Measurements from ENCODE around the gene PTPN7.

The PTPN7 gene

GRCh38 chr1:202165267-202165941 lies 5.0 kb upstream of the PTPN7 start:
- no peak for DNase-seq

DNA sequence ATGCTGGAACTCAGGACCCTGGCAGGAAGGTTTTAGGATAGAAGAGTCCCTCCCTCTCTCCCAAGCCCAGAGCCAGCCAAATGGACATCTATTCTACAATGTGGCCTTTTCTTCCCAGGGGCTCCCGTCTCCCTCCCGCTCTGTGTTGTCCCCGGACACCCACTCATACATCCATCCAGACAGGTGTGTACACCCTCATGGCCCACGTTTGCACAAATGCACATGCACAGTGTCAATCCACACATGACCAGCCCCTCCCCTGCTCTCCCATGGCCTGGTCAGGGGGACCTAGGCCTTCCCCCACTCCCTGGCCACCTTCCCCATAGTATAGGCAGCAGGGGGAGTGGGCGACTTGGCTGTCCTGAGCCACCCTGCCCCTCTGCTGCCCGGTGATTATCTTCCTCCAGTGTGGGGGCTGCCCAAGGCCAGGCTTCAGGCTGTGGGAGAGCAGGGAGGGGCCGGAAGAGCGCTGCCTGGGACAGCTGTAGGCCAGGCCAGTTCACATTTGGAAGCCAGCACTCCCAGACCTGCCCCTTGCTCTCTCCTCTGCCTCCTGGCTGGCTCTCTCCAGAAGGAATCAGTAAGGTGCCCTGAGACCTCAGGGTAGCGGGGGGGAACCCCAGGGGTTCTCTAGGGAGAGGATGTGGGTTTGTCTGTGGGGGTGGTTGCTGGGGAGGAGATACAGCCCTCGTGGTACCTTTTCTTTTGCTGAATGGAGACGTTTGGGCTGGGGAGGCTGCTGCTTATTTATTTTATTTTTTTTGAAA lies 4.1 kb upstream of the PTPN7 start:
- DNase-seq = peak; percentile 67

DNA sequence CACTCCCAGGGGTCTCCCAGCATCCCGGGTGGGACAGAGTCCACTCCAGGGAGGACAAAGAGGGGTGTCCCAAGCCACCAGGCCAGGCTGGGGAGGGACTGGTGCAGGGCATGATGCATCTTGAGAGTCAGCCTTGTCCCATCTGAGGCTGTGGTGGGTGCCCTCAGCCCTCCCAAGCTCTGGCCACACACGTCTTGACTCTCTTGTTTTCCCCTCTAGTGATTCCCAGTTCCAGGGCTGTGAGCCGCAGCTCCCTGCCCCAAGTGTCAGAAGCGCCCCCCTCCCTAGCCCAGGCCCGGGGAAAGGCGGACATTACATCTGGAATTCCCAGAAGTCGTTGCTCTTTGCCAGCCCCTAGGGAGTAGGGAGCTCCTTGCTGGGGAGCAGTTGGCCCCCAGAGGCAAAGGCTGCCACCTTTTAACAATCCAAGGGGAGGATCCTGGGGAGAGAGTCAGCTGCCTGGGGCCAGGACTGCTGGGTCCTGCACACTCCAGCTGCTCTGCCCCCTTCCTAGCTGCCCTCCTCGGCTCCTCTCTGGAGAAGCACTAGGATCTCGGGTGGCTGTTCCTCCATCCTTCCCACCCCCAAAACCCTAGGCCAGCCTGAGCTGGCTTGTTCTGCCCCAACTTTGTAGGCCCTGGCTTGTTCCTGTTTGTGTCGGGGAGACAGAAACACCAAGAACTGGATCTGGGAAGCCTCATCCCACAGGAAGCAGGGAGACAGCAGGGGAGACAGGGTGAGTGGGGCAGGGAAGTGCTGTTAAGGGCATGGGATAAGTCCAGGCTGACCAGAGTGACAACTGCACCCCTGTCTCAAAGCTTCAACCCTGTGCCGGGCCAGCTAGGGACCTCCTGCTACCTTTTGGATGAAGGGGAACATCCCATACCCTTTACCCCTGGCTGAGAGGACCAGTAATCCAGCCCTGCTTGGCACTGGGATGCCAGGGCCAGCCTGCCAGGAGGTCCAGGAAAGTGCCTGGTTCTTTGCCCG lies 3.2 kb upstream of the PTPN7 start:
- peak; percentile 52 for DNase-seq

DNA sequence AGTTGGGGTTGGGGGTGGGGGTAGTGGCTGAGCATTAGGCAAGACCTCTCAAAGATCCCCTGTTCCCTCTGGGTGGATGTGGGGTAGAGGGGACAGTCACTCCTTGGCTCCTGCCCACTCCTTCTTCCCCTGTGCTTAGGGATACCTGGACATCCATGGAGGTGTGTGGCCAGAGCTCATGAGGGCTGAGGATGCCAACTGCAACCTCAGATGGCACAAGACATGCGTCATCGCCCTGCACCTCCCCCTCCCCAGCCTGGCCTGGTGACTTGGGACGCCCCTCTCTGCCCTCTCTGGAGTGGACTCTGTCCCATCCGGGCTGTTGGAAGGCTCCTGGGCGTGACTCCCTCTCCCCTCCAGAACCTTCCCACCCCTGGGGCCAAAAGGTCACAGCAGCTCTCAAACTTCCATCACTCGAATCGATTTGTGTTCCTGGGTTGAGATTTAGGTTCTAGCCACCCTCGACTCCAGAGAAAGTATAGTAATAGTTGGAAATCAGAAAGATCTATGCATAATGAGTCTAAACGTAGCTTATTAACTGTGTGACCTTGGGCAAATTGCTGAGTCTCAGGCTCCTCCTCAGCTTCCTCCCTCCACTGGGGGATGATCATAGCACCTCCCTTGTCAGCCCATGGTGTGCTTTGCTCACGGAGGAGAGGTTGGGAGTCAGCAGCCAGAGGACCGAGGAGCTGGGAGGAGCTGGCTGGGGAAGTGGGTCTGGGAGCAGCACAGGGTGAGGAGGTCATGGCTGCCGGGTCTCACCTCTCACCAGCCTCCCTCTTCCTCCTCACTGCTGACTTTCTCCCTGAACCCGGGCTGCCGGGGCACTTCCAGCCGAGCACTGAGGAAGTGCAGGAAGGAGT lies 2.2 kb upstream of the PTPN7 start:
- DNase-seq = peak; percentile 56

- DNase-seq = peak; percentile 74
Measured at GRCh38 chr1:202162047-202162417, 1.6 kb upstream of the PTPN7 start.

DNA sequence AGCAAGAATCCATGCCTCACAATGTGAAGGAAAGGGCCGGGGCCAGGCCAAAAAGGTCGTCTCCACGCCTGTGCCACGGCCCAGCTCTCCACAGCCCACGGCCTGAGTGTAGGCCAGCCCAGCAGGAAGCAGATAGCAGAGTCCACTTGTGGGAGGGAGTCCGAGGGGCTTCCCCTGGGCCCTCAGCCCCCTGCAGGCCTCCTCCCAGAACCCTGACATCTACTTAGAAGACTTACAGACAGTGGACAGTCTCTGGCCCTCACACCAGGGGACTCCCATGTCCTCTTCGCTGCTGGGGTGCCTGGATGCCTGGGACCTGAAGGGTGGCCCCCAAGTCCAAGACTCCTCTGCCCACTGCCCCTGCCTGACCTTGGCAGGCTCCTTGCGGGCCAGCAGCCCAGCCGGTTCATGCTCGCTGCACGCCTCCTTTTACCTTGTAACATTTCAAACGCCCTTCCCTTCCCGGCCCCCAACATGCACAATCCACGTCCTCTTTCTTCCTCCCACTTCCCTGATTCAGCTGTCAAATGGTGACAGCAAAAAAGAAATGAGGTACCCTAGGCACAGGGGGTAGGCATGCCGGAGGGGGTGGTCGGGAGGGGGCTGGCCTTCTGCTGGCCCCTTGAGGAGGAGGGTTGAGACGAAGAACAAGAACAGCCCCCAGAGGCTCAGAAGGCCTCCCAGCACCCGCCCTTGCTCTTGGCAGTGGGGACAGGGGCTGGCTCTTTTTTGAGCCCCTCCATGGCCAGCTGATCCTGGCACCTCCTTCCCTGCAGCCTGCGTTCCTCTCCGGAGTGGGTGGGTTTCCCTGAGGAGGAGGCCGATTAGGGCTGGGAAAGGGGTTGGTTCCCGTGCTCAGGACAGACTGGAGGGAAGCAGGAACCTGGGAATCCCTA lies 997 bp upstream of the PTPN7 start:
- peak; percentile 20 for DNase-seq

- peak; percentile 77 for DNase-seq
Measured at GRCh38 chr1:202159534-202160371, 649 bp downstream of the PTPN7 start.

DNA sequence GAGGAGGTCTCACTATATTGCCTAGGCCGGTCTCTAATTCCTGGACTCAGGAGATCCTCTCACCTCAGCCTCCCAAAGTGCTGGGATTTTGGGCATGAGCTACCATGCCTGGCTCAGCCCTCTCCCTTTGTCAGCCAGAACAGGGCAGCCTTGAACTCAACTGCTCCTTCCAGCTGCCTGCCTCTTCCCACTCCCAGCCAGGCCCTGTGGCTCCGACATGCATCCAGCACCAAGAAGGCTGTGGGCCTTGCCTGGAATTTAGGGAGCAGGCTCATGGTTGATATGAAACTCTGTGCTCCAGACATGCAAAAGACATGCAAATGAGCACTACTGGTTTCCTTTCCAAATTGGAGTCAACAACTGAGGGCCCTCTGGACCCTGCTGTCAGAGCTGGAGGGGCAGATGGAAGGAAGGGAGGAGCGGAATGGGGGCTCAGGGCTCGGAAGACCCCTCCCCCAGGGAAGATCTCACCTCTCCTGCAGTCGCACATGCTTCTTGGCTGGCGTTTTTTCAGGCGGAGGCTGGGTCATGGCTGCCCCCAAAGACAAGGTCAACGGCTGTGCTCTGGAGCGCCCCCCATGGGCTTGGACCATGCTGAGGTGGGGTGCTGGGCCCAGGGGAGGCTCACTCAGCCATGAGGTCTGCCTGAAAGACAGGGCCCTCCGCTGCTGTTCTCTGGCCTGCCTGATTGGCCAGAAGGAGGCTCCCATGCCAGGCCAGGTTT lies 1.4 kb downstream of the PTPN7 start:
- DNase-seq = peak; percentile 60

GRCh38 chr1:202157945-202158344 lies 2.5 kb downstream of the PTPN7 start:
- no peak for DNase-seq

DNA sequence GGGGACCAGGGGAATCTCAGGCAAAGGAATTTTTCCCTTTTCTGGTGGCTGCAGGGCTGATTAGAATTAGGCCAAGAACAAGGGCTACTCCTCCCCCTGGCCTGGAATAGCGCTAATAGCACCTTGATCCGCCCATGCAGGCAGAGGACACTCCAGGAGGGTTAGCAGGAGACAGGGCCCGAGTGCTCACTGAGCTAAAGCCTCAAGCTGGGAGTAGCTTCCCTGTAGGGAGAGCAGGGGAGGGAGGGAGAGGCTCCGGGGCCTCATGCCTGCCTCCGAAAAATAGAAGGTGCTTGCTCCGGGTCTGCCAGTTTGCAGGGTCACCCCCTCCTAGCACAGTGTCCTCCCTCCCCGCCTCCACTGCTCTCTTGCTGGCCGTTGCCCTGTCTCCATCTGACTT lies 3.8 kb downstream of the PTPN7 start:
- no peak for DNase-seq

DNA sequence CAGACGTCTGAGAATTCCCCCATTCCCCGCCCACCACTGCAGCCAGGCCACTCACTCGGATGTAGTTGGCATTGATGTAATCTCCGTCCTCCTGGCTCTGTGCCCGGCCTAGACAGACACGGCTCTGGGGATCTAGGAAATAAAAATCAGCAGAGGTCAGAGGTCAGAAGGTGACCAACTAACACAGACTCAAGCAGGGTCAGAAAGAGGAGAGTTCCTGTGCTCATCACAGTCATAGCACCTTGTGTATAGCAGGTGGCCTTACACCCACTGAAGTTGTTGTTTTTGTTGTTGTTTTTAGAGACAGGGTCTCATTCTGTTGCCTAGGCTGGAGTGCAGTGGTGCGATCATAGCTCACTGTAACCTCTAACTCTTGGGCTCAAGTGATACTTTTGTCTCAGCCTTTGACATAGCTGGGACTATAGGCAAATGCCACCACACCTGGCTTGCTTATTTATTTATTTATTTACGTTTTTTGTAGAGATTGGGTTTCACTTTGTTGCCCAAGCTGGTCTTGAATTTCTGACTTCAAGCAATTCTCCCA lies 4.9 kb downstream of the PTPN7 start:
- no peak for DNase-seq

GRCh38 chr1:202154766-202155477 lies 5.5 kb downstream of the PTPN7 start:
- DNase-seq = no peak

- no peak for DNase-seq
Measured at GRCh38 chr1:202154148-202154765, 6.1 kb downstream of the PTPN7 start.

DNA sequence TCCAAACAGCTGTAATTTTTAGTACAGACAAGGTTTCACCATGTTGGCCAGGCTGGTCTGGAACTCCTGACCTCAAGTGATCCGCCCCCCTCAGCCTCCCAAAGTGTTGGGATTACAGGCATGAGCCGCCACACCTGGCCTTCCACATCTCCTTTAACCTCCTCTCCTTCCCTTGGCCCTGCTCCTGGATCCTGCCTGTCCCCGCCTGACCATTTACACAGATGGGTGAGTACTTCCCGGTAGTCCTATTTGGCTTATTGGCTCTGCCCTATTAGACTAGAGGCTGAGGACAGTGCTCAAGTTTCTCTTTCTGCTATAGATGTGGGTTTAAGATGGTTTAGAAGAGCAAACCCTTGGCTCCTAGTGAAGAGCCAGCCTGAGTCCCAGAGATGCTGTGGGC lies 7.1 kb downstream of the PTPN7 start:
- DNase-seq = no peak

DNA sequence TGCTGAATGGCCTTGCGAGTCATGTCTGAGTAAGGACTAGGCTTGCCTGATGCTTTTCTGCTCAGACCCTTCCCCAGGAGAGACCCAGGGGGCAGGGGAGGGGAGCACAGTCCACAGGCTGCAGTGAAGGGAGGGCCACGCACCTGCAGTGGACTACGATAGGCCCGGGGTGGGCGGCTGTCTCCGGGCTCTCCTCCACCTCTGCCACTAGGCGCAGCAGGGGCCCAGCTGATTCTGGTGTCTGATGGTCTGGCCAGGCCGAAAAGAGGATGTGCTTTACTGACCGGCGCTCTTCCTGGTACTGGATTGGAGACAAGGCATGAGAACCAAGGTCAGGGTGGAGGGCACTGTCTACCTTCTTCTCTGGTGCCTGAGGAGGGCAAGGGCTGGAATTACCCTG lies 8.0 kb downstream of the PTPN7 start:
- no peak for DNase-seq

DNA sequence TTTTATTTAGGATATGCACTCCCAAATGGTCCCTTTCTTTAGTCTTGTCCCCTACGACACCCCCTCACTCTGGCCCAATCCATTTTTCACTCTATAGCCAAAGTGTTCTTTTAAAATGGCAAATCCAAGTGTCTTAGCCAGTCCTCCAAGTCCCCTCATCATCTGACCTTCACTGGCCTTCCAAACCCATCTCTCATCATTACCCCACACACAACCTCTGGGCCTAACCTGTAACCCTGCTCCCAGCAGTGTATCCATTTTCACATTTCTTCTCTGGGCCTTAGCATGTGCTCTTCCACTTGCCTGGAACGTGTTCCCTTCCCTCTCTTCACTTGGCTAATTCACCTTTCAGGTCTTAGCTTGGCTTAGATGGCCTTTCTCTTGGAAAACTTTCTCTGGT lies 9.4 kb downstream of the PTPN7 start:
- no peak for DNase-seq

GRCh38 chr1:202150602-202151001 lies 9.8 kb downstream of the PTPN7 start:
- DNase-seq = no peak

DNA sequence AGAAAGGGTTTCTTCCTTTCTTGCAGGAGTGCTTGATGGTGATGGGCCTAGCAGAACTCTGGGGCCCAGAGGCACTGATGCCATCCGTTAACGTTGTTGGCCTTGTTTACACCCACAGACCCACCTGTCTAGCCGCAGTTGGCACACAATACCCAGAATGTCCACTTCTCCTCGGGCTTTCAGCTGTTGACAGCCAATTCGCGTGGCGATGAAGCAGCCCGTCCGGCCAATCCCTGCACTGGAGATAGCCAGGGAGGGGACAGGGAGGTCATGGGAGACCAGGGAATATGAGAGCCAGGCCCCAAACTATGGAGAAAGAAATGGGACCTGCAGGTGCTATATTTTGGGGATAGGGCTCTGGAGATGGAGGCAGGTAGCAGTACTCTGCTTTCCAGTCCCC lies 10.2 kb downstream of the PTPN7 start:
- no peak for DNase-seq
